H9 (cell line): ENCODE results near the gene RAB14. TPM values are rescaled to one million over a fixed set of nuclear protein-coding genes. Genes with fewer than 3 reads are reported as not detected.
A peak's percentile ranks its signal among the peaks of the same experiment; 100 is the strongest.

Source experiments
- DNase-seq: peaks from one replicate; pipeline ENCODE4 v3.0.0-alpha.2; 2017
- H2AFZ ChIP-seq: one replicate; pipeline ENCODE4 v1.6.1; 2013; ENCODE audit warnings: mild to moderate bottlenecking, low read length, control low read depth, moderate library complexity
- H2AK5ac ChIP-seq: 2 replicates; pipeline ENCODE4 v1.6.1; 2013; ENCODE audit warnings: low read length, control low read depth, mixed read lengths; ENCODE audit not compliant: insufficient read length
- H2BK120ac ChIP-seq: one replicate; pipeline ENCODE4 v1.6.1; 2013; ENCODE audit warnings: low read depth, mild to moderate bottlenecking, low read length, control low read depth, inconsistent platforms; ENCODE audit not compliant: poor library complexity, severe bottlenecking
- H2BK12ac ChIP-seq: 2 replicates; pipeline ENCODE4 v1.6.1; 2013; ENCODE audit warnings: low read length, control low read depth, mixed read lengths, low read depth; ENCODE audit not compliant: insufficient read length
- H2BK15ac ChIP-seq: 2 replicates; pipeline ENCODE4 v1.6.1; 2013; ENCODE audit warnings: low read depth, low read length, control low read depth
- H2BK20ac ChIP-seq: one replicate; pipeline ENCODE4 v1.6.1; 2013; ENCODE audit warnings: low read depth, mild to moderate bottlenecking, low read length, control low read depth, inconsistent platforms; ENCODE audit not compliant: poor library complexity, severe bottlenecking
- H2BK5ac ChIP-seq: 2 replicates; pipeline ENCODE4 v1.6.1; 2013; ENCODE audit warnings: low read length, control low read depth, mixed read lengths; ENCODE audit not compliant: insufficient read length
- H3K14ac ChIP-seq: 2 replicates; pipeline ENCODE4 v1.6.1; 2013; ENCODE audit warnings: low read length, control low read depth; ENCODE audit not compliant: insufficient read depth
- H3K18ac ChIP-seq: 2 replicates; pipeline ENCODE4 v1.6.1; 2013; ENCODE audit warnings: low read depth, mild to moderate bottlenecking, mixed read lengths, low read length, control low read depth; ENCODE audit not compliant: insufficient read length
- H3K23ac ChIP-seq: 2 replicates; pipeline ENCODE4 v1.6.1; 2013; ENCODE audit warnings: low read length, control low read depth, mixed read lengths, low read depth; ENCODE audit not compliant: insufficient read length
- H3K23me2 ChIP-seq: 2 replicates; pipeline ENCODE4 v1.6.1; 2013; ENCODE audit warnings: low read depth, mild to moderate bottlenecking, mixed read lengths, low read length, control low read depth; ENCODE audit not compliant: insufficient read length, poor library complexity, severe bottlenecking
- H3K27ac ChIP-seq: 2 replicates; pipeline ENCODE4 v1.5.1; 2013; ENCODE audit warnings: low read length, control low read depth, mixed read lengths, low read depth; ENCODE audit not compliant: insufficient read length
- H3K27me3 ChIP-seq: 2 replicates; pipeline ENCODE4 v1.6.1; 2013; ENCODE audit warnings: low read length, control low read depth, inconsistent platforms; ENCODE audit not compliant: insufficient read depth
- H3K4ac ChIP-seq: 2 replicates; pipeline ENCODE4 v1.6.1; 2013; ENCODE audit warnings: low read depth, mild to moderate bottlenecking, control low read depth, inconsistent platforms, low read length, moderate library complexity
- H3K4me1 ChIP-seq: 2 replicates; pipeline ENCODE4 v1.6.1; 2013; ENCODE audit warnings: low read length, control low read depth, inconsistent platforms; ENCODE audit not compliant: insufficient read depth
- H3K4me2 ChIP-seq: 2 replicates; pipeline ENCODE4 v1.6.1; 2013; ENCODE audit warnings: low read length, control low read depth, mixed read lengths; ENCODE audit not compliant: insufficient read length, insufficient read depth
- H3K56ac ChIP-seq: 2 replicates; pipeline ENCODE4 v1.6.1; 2013; ENCODE audit warnings: low read depth, mild to moderate bottlenecking, mixed read lengths, low read length, control low read depth; ENCODE audit not compliant: insufficient read length
- H3K79me1 ChIP-seq: 2 replicates; pipeline ENCODE4 v1.6.1; 2013; ENCODE audit warnings: low read depth, mild to moderate bottlenecking, moderate library complexity, low read length, control low read depth, inconsistent platforms; ENCODE audit not compliant: insufficient read depth, poor library complexity, severe bottlenecking
- H3K79me2 ChIP-seq: 2 replicates; pipeline ENCODE4 v1.6.1; 2013; ENCODE audit warnings: low read length, control low read depth, inconsistent platforms; ENCODE audit not compliant: insufficient read depth
- H3K9ac ChIP-seq: 2 replicates; pipeline ENCODE4 v1.6.1; 2013; ENCODE audit warnings: low read length, control low read depth, mixed read lengths; ENCODE audit not compliant: insufficient read length; ENCODE audit errors: extremely low read depth
- H3K9me3 ChIP-seq: one replicate; pipeline ENCODE4 v1.6.1; 2013; ENCODE audit warnings: low read depth, low read length, inconsistent platforms; ENCODE audit not compliant: control insufficient read depth
- H3T11ph ChIP-seq: one replicate; pipeline ENCODE4 v1.6.1; 2013; ENCODE audit warnings: mild to moderate bottlenecking, low read length, control low read depth, inconsistent platforms
- H4K20me1 ChIP-seq: one replicate; pipeline ENCODE4 v1.6.1; 2013; ENCODE audit not compliant: control insufficient read depth, insufficient read length, insufficient read depth
- H4K5ac ChIP-seq: 2 replicates; pipeline ENCODE4 v1.6.1; 2013; ENCODE audit warnings: low read depth, mild to moderate bottlenecking, mixed read lengths, low read length, control low read depth; ENCODE audit not compliant: insufficient read length
- H4K8ac ChIP-seq: replicated peaks from 2 replicates; pipeline ENCODE4 v1.6.1; 2013; ENCODE audit warnings: low read length, control low read depth, mixed read lengths, low read depth; ENCODE audit not compliant: insufficient read length
- H4K91ac ChIP-seq: 2 replicates; pipeline ENCODE4 v1.6.1; 2013; ENCODE audit warnings: low read depth, mild to moderate bottlenecking, moderate library complexity, mixed read lengths, low read length, control low read depth; ENCODE audit not compliant: insufficient read length
- H3K27ac Mint-ChIP-seq, 3 experiments: 2 replicates in 2 of 3; 3 replicates in 1 of 3; pipeline ENCODE4 v1.8.0; 2020 to 2021; ENCODE audit warnings: mixed read lengths in 3 of 3, mild to moderate bottlenecking in 1 of 3, moderate library complexity in 1 of 3
- H3K27me3 Mint-ChIP-seq: 2 replicates; pipeline ENCODE4 v1.8.0; 2021; ENCODE audit warnings: low read depth, mild to moderate bottlenecking, moderate library complexity, mixed read lengths
- H3K36me3 Mint-ChIP-seq, 3 experiments: 2 replicates in 2 of 3; 3 replicates in 1 of 3; pipeline ENCODE4 v1.8.0; 2020 to 2021; ENCODE audit warnings: low read depth in 3 of 3, mixed read lengths in 3 of 3; ENCODE audit not compliant: insufficient read depth in 1 of 3
- H3K4me1 Mint-ChIP-seq, 2 experiments: 2 replicates each; pipeline ENCODE4 v1.8.0; 2020; ENCODE audit warnings: mixed read lengths in 2 of 2
- H3K4me3 Mint-ChIP-seq, 2 experiments: 2 replicates in 1 of 2; 3 replicates in 1 of 2; pipeline ENCODE4 v1.8.0; 2020 to 2021; ENCODE audit warnings: mild to moderate bottlenecking in 2 of 2, mixed read lengths in 2 of 2, moderate library complexity in 1 of 2
- H3K9me3 Mint-ChIP-seq, 2 experiments: 2 replicates in 1 of 2; 3 replicates in 1 of 2; pipeline ENCODE4 v1.8.0; 2020; ENCODE audit warnings: mild to moderate bottlenecking in 2 of 2, mixed read lengths in 2 of 2, moderate library complexity in 1 of 2
- CTCF ChIP-seq: fragments of 200-600 bp; sonication (generic); conservative IDR thresholded peaks from 3 replicates; pipeline ENCODE4 v1.8.0; 2021; ENCODE audit warnings: antibody characterized with exemption, mild to moderate bottlenecking
- WGBS: extraction: QIAGEN DNeasy Blood & Tissue Kit; methylation state at CpG from one replicate; pipeline ENCODE4 v1.1.7; 2013; ENCODE audit warnings: missing lambda C conversion rate, low lambda C conversion rate, mixed read lengths; ENCODE audit not compliant: insufficient read length; ENCODE audit errors: extremely low coverage; 5-methylcytosine and 5-hydroxymethylcytosine counted together
- total RNA-seq: library from RNA; stranded (reverse); gene quantifications from 2 replicates; pipeline ENCODE4 v1.2.1, GENCODE V29; 2021

The RAB14 gene
- total RNA-seq, 1 experiment from 2014 or later, result 33.6 TPM

DNA sequence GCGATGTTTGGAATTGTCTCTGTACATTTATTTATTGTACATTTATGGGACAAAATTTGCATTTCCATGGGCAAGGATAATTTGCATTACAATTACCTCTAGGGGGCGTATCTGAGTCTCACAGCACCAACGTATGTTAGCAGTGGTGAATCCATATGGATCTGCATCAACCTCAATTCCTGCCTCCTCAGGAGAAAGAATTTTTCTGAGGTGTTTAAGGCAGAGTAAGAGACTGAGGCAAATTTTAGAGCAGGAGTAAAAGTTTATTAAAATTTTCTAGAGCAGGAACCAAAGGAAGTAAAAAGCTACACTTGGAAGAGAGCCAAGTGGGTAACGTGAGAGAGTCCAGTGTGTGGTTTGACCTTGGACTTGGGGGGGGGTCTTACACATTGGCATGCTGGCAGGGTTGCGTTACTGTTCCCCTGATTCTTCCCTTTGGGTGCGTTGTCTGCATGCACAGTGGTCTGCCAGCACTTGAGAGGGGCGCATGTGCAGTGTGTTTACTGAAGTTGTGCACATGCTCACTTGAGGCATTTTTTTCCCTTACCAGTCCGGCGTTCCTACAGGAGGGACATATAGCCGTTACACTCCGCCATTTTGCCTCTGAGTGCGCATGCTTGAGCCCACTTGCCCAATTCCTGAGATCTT, 21.0 kb upstream of the RAB14 start:
- H4K20me1 ChIP-seq, result no peaks in the 10 kb centered on the region
- H3K79me1 ChIP-seq, result no peaks in the 10 kb centered on the region
- DNase-seq, result no peak
- H3K27me3 ChIP-seq, result 0 out of 2 replicates have a peak, but pooled peaks cover 2% of the 10 kb centered on the region
- no peak overlapping the region for H2AK5ac ChIP-seq
- no peaks in the 10 kb centered on the region for H3K9me3 ChIP-seq
- Mint-ChIP-seq H3K27ac (no peak overlapping the region), H3K27me3 (peaks cover 53% of the 10 kb centered on the region), H3K4me3 (no peak overlapping the region), H3K4me1 (peaks cover 36 to 39% of the 10 kb centered on the region in 2 experiments), H3K36me3 (no peaks in the 10 kb centered on the region; a peak in 1 of 7 replicates), H3K9me3 (no peaks in the 10 kb centered on the region)
- no peak overlapping the region for H4K8ac ChIP-seq
- H3T11ph ChIP-seq, result no peak overlapping the region
- H3K9ac ChIP-seq, result no peak overlapping the region
- no peak overlapping the region for H4K5ac ChIP-seq
- H3K4me2 ChIP-seq, result no peak overlapping the region
- H3K79me2 ChIP-seq, result no peaks in the 10 kb centered on the region
- no peak overlapping the region for H2BK20ac ChIP-seq
- peaks cover 11% of the 10 kb centered on the region; the same call in 1 of the 2 replicates for H3K4me1 ChIP-seq
- H4K91ac ChIP-seq, result no peak overlapping the region
- H3K23ac ChIP-seq, result no peak overlapping the region
- H2BK15ac ChIP-seq, result no peak overlapping the region; the same call in 1 of the 2 replicates
- H3K27ac ChIP-seq, result no peak overlapping the region
- no peaks in the 10 kb centered on the region for H3K23me2 ChIP-seq
- peak; percentile 78 for TF ChIP-seq CTCF
- no peak overlapping the region for H2BK12ac ChIP-seq
- H3K56ac ChIP-seq, result no peak overlapping the region
- no peak overlapping the region for H3K4ac ChIP-seq
- H3K18ac ChIP-seq, result no peak overlapping the region
- whole genome bisulfite sequencing, result 100% methylated on average over 1 of the region's 12 CpGs
- no peak overlapping the region for H2AFZ ChIP-seq
- no peak overlapping the region for H2BK5ac ChIP-seq
- H2BK120ac ChIP-seq, result no peak overlapping the region
- H3K14ac ChIP-seq, result no peak overlapping the region
